Activated T-cell treated with anti-CD3 and anti-CD28 coated beads for 24 hours (primary cell): ENCODE data around the gene TTC28.
"Not testable (repeated sequence)": the region's sequence is repeated elsewhere in the genome, so short reads cannot be mapped to it uniquely, and the experiment has no call there.

Experiments
- DNase-seq: peaks from one replicate; pipeline ENCODE4 v3.0.0-alpha.2; 2020; ENCODE audit warnings: low read depth

The TTC28 gene

GRCh38 chr22:28229566-28230485 is 449.8 kb downstream of the TTC28 start:
- no peak for DNase-seq

GRCh38 chr22:28223826-28224225 is 455.8 kb downstream of the TTC28 start:
- DNase-seq = no peak

DNA sequence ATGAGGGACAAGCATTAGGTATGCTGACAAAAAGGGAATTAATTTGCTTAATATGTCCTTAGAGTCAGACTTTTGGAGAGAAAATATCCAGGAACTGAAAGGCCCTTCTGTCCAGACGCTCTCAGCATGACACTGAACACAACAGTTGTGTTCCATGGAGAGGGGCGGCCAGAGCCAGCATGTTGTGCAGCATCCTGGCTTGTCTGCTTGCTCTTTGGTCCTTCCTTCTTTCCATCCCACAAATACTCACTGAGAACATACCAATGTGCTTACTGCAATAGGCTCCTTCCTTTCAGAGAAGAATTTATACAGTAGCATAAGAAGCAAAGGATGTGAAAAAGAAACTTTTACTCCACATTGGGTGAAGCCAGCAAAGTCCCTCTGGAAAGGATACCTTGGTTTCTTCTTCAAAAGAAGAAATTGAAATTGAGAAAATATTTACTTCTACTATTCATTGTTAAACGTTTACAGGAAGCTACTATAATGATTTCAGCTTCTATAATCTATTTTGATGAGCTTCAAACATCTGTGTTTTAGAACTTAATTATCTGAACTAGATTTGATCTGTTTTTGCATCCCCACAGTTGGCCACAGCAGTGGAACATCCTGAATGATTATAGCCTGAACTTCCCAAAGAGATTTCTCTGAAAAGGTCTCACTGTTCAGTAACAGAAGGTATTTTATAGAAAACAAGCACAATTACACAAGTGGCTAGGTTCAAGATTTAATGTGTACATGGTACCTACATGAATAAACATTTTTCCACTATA is 456.5 kb downstream of the TTC28 start:
- no peak for DNase-seq

DNA sequence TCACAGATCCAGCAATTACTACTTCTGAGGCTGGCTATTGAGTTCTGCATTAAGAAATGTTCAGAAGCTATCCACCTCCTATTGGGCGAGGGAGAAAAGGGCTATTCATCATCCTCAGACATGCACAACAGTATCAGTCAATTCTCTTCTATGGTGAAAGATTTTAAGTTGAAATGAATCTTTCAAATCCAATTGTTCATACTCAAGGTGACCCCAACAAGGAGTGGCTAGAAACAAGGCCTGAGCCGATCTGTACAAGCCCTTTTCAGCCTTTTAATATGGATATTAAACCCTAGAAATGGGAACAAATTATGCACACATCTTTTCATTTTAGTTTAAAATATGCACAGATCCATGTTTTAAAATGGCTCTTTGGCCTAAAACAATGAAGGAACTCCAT is 457.1 kb downstream of the TTC28 start:
- no peak for DNase-seq

GRCh38 chr22:28222052-28222451 is 457.6 kb downstream of the TTC28 start:
- no peak for DNase-seq

GRCh38 chr22:28220626-28221363 is 458.8 kb downstream of the TTC28 start:
- no peak for DNase-seq

GRCh38 chr22:28217277-28217676 is 462.4 kb downstream of the TTC28 start:
- no peak for DNase-seq

- DNase-seq = not testable (repeated sequence)
Observed at GRCh38 chr22:28214750-28215149, 464.9 kb downstream of the TTC28 start.

GRCh38 chr22:28209457-28209856 is 470.2 kb downstream of the TTC28 start:
- DNase-seq = not testable (repeated sequence)

DNA sequence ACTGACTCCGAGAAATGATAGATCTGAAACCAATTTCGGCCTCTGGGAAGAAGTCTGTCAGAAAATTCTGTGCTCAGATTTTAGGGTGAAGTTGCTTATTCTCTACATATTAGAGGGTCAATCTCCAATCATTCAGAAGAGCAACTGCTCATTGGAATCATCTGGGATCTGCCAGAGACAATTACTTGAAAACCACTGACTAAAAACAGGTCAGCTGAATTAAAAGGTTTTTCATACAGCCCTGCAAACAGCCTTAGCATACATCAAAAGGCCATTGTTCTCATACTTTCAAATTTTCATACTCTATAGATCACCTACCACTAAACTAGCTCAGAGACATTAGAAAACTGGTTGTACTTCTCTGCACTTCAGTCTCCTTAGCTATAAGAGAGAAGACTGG is 470.9 kb downstream of the TTC28 start:
- DNase-seq = no peak

- DNase-seq = no peak
Observed at GRCh38 chr22:28208036-28208435, 471.6 kb downstream of the TTC28 start.

DNA sequence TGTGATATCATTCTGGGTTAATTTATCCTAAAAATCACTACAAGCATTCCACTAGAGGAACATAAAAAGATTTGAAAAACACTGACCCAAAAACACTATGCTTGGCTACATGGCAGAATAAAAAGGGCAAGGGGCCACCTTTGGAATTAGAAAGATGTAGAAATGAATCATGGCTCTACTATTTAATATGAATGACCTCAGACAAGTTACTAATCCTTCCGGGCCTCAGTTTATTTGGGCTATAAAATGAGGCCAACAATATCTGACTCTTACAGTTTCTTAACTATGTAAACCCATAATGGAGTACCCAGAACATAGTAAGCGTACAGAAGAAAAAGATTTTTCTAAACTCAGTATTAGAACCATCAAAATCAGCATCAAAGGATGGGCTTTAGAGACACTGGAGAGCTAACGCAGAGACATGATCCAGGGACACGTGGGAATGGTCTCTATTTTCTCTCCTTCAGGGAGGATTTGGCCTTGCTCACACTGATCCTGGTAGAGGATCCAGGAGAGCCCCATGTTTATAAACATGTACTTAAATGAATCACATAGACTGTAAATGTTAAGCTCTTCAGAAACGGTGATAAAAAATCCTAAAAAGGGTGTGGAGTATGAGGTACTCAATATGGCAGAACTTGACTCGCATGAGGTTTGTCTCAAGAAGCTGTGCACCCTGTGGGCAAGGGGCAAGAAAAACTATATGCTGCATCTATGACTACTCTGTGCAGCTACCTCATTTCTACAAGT is 472.2 kb downstream of the TTC28 start:
- DNase-seq = no peak

DNA sequence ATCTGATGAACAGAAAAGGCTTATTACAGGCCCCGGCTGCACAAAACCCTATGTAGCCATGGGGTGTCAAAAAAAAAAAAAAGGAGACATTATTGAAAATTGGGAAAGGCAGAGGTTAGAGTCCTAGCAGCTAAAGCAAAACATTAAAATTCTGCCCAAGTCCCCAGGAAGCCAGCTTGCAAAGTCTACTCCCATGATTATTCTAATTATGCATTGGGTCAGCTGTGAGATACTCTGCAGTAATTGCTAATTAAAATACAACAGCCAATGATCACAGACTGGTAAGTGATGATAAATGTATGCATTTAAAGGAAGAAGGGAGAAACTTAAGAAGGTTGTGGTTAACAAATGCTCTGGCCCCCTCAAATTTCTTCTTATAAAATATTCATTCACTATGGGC is 473.7 kb downstream of the TTC28 start:
- DNase-seq = no peak

DNA sequence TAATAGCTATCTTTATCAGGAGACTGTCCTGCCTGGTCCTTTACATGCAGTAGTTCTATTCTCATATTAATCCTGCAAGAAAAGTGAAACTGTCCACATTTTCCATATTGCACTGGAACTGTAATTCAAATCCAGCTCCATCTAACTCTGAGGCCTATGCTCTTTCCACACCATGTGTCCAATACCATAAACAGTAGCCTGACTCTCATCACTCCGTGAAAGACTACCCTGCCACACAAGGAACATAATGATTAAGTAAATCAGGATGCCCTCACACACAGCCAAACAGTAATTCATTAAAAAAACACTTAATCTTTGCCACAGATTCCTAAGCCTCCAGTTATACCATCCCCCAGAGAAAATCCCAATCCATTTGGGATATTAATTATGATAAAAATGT is 475.3 kb downstream of the TTC28 start:
- no peak for DNase-seq

GRCh38 chr22:28203286-28203685 is 476.4 kb downstream of the TTC28 start:
- DNase-seq = no peak

DNA sequence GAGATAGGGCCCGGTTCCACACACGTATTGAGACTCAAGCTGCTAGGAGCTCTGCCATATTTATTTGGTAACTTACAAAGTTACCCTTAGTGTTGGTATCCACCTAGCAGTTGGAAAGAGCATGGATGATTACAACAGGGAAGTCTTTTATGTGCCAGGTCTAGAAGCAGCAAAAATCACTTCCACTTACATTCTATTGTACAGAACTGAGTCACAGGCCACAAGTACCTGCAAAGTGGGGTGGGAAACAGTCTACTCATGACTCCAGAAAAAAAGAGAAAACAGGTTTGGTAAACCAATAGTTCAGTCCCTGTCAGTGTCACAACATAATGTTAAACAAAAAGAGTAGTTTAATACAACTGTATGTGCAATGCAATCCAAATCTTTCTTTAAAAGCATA is 480.9 kb downstream of the TTC28 start:
- no peak for DNase-seq

- not testable (repeated sequence) for DNase-seq
Observed at GRCh38 chr22:28191571-28191970, 488.1 kb downstream of the TTC28 start.

DNA sequence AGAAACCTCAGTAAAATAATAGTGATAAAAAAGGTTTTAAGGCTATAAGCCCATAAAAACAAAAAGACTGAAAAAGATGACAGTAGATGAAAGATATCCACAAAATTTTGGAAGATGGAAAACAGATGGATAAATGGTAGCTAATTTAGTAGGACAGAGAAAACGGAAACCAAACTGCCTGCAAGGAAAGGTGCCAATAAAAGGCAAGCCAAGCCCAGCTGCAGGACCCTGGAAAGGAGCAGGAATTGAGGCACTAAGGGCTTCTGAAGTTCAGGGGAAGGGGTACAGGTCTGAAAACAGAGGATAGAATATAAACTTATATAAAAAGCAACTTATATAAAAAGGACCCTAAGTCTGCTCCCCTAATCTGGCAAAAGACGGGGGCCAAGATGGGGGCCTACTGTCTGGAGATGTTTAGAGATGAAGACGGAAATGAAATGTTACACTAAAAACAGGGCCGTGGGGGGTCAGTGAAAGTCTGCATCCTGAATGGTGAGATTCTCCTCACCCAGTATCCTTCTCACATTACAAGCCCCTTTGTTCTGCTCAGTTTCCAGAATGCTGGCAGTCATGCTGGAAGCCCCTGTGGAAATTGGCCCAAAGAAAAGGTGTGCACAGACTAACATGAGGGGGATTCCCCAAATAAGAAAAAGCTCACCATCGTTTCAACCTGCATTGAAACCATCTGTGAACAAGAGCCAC is 491.3 kb downstream of the TTC28 start:
- DNase-seq = no peak

DNA sequence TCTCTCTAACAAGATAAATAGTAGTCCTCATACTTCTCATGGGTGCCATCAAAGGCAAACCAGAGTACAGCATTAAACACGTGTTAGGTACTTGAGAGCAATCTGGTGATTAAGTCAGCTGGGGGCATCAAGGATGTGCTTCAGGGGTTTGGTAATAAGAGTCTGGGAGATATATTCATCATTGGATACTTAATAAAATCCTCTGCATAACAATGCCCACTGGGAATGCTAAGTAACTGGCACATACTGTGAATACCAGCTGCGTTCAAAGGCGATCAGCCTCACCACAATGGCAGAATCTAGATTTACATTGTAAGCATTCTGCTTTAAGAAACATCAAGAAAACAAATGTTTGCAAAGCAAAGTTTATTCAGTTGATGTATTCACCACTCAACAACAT is 492.0 kb downstream of the TTC28 start:
- DNase-seq = no peak

DNA sequence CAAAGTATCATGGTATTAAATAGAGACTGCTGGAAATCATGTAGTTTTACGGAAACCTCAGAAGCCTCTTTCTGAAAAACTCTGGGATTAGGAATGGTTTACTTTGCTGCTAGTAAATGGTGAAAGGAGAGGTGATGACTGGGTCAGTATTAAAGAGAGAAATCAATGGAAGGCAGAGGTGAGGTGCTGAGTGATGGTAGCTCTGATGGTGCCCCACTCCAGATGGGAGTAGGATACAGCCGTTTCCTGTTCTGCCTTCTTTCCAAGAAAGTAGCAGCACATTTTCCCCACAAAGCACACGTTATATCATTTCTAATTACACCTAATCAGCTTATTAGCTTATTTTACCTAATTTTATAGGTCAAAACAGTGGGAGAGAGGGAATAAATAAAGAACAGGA is 493.0 kb downstream of the TTC28 start:
- DNase-seq = no peak

DNA sequence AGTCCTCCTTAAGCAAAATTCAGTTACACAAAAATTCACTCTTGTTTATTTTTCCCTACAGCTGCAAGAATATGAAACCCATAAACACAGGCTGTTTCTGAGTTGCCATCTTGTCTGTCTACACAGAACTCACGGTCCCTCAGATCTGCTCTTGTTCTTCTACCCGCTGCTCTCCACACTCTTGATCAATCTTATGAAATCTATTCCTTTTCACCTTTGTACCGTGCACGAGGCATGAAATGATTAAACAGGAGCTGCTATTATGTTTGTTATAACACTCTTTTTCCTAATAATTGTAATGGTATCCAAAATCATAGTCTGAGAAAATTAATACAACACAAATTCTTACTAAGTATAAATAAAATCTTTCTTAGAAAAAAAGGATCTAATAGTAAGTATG is 494.5 kb downstream of the TTC28 start:
- DNase-seq = no peak
